HEK293 (cell line): ENCODE measurements around the gene SF3A1.

Experiments
- CTCF ChIA-PET: fragments of 350-600 bp; formaldehyde crosslinking; extraction: SDS; loops from one replicate; lab custom pipeline; 2021; ENCODE audit warnings: antibody characterized with exemption; lab: Yijun Ruan, JAX
- POLR2A ChIA-PET: fragments of 300-600 bp; formaldehyde crosslinking; extraction: SDS; loops from one replicate; lab custom pipeline; 2020; ENCODE audit warnings: antibody characterized with exemption, inconsistent platforms; lab: Yijun Ruan, JAX
- H3K27ac ChIP-seq: fragments of 200-500 bp; sonication (Bioruptor generic); 2 replicates; pipeline ENCODE4 v1.5.1; 2014; ENCODE audit warnings: low read depth, low read length, control low read depth, inconsistent platforms; ENCODE audit errors: extremely low read depth
- H3K36me3 ChIP-seq, 2 experiments: fragments of 200-500 bp in 1 of 2; sonication (Bioruptor generic) in 1 of 2; 1 replicate in 1 of 2; 2 replicates in 1 of 2; pipeline ENCODE4 v1.5.1; 2014 to 2017; ENCODE audit warnings: inconsistent platforms in 2 of 2, low read length in 2 of 2; ENCODE audit not compliant: control insufficient read depth in 2 of 2, insufficient read depth in 1 of 2
- H3K4me1 ChIP-seq: fragments of 200-500 bp; sonication (Bioruptor generic); 2 replicates; pipeline ENCODE4 v1.5.1; 2014; ENCODE audit warnings: mild to moderate bottlenecking, low read length, inconsistent platforms; ENCODE audit not compliant: control insufficient read depth, insufficient read depth
- H3K4me3 ChIP-seq: 2 replicates; pipeline ENCODE4 v1.5.1; 2011; ENCODE audit warnings: low read depth, mild to moderate bottlenecking, control low read depth, low read length, moderate library complexity
- H3K9me3 ChIP-seq: fragments of 200-500 bp; sonication (Bioruptor generic); 2 replicates; pipeline ENCODE4 v1.5.1; 2014; ENCODE audit warnings: low read depth, low read length, inconsistent platforms; ENCODE audit not compliant: control insufficient read depth, insufficient read depth
- HIC1 ChIP-seq: fragments of 450-650 bp; formaldehyde crosslinking; IDR thresholded peaks from 2 replicates; pipeline ENCODE4 v1.5.1; 2016; ENCODE audit warnings: missing biosample characterization, missing genetic modification characterization
- HOXA7 ChIP-seq: sonication (generic); formaldehyde crosslinking; IDR thresholded peaks from 2 replicates; pipeline ENCODE4 v1.8.1; 2022; ENCODE audit warnings: missing genetic modification reagents, borderline replicate concordance
- KLF1 ChIP-seq: fragments of 450-650 bp; formaldehyde crosslinking; IDR thresholded peaks from 2 replicates; pipeline ENCODE4 v1.5.1; 2016; ENCODE audit warnings: missing biosample characterization, missing genetic modification characterization
- MYNN ChIP-seq: fragments of 450-650 bp; formaldehyde crosslinking; IDR thresholded peaks from 2 replicates; pipeline ENCODE4 v1.5.1; 2016; ENCODE audit warnings: missing biosample characterization, missing genetic modification characterization, borderline replicate concordance
- SCRT1 ChIP-seq: fragments of 450-650 bp; formaldehyde crosslinking; IDR thresholded peaks from 2 replicates; pipeline ENCODE4 v1.5.1; 2016; ENCODE audit warnings: missing biosample characterization, missing genetic modification characterization, borderline replicate concordance
- TCF7L2 ChIP-seq: IDR thresholded peaks from 2 replicates; pipeline ENCODE4 v1.6.1; 2011; ENCODE audit warnings: low read depth, mild to moderate bottlenecking, inconsistent platforms, low read length, moderate library complexity, borderline replicate concordance
- ZBTB44 ChIP-seq: fragments of 450-650 bp; IDR thresholded peaks from 2 replicates; pipeline ENCODE4 v1.5.1; 2018; ENCODE audit warnings: missing biosample characterization, mild to moderate bottlenecking, missing genetic modification characterization
- ZBTB8A ChIP-seq: fragments of 450-650 bp; formaldehyde crosslinking; IDR thresholded peaks from 2 replicates; pipeline ENCODE4 v1.5.1; 2016; ENCODE audit warnings: missing biosample characterization, missing genetic modification characterization
- ZFP37 ChIP-seq: fragments of 450-650 bp; formaldehyde crosslinking; IDR thresholded peaks from 2 replicates; pipeline ENCODE4 v1.5.1; 2016; ENCODE audit warnings: missing biosample characterization, missing genetic modification characterization
- ZIC2 ChIP-seq: fragments of 450-650 bp; formaldehyde crosslinking; IDR thresholded peaks from 2 replicates; pipeline ENCODE4 v1.5.1; 2016; ENCODE audit warnings: missing biosample characterization, missing genetic modification characterization
- ZNF121 ChIP-seq: fragments of 450-650 bp; formaldehyde crosslinking; IDR thresholded peaks from 2 replicates; pipeline ENCODE4 v1.5.1; 2016; ENCODE audit warnings: missing biosample characterization, missing genetic modification characterization
- ZNF175 ChIP-seq: fragments of 450-650 bp; formaldehyde crosslinking; IDR thresholded peaks from 2 replicates; pipeline ENCODE4 v1.5.1; 2016; ENCODE audit warnings: missing biosample characterization, missing genetic modification characterization
- ZNF211 ChIP-seq: fragments of 450-650 bp; formaldehyde crosslinking; IDR thresholded peaks from 2 replicates; pipeline ENCODE4 v1.5.1; 2016; ENCODE audit warnings: low read depth, missing biosample characterization, missing genetic modification characterization
- ZNF214 ChIP-seq: fragments of 450-650 bp; formaldehyde crosslinking; IDR thresholded peaks from 2 replicates; pipeline ENCODE4 v1.5.1; 2017; ENCODE audit warnings: missing biosample characterization, mild to moderate bottlenecking, missing genetic modification characterization, borderline replicate concordance
- ZNF248 ChIP-seq: fragments of 450-650 bp; formaldehyde crosslinking; IDR thresholded peaks from 2 replicates; pipeline ENCODE4 v1.5.1; 2017; ENCODE audit warnings: missing biosample characterization, missing genetic modification characterization
- ZNF302 ChIP-seq: fragments of 450-650 bp; formaldehyde crosslinking; IDR thresholded peaks from 2 replicates; pipeline ENCODE4 v1.5.1; 2016; ENCODE audit warnings: missing biosample characterization, missing genetic modification characterization, low read depth
- ZNF341 ChIP-seq: fragments of 450-650 bp; formaldehyde crosslinking; IDR thresholded peaks from 2 replicates; pipeline ENCODE4; 2016; ENCODE audit warnings: low read depth, missing biosample characterization, missing genetic modification characterization
- ZNF350 ChIP-seq: fragments of 450-650 bp; formaldehyde crosslinking; IDR thresholded peaks from 2 replicates; pipeline ENCODE4 v1.5.0; 2017; ENCODE audit warnings: missing biosample characterization, mild to moderate bottlenecking, missing genetic modification characterization
- ZNF394 ChIP-seq: fragments of 450-650 bp; formaldehyde crosslinking; IDR thresholded peaks from 2 replicates; pipeline ENCODE4 v1.5.1; 2016; ENCODE audit warnings: missing biosample characterization, missing genetic modification characterization, mild to moderate bottlenecking, moderate library complexity, borderline replicate concordance
- ZNF404 ChIP-seq: fragments of 450-650 bp; formaldehyde crosslinking; IDR thresholded peaks from 2 replicates; pipeline ENCODE4 v1.5.1; 2017; ENCODE audit warnings: missing biosample characterization, missing genetic modification characterization
- ZNF48 ChIP-seq: fragments of 450-650 bp; formaldehyde crosslinking; IDR thresholded peaks from 2 replicates; pipeline ENCODE4 v1.5.1; 2016; ENCODE audit warnings: missing biosample characterization, missing genetic modification characterization
- ZNF513 ChIP-seq: fragments of 450-650 bp; IDR thresholded peaks from 2 replicates; pipeline ENCODE4 v1.5.1; 2018; ENCODE audit warnings: missing biosample characterization, missing genetic modification characterization
- ZNF555 ChIP-seq: fragments of 450-650 bp; formaldehyde crosslinking; conservative IDR thresholded peaks from 2 replicates; pipeline ENCODE4 v1.5.1; 2017; ENCODE audit warnings: missing biosample characterization, mild to moderate bottlenecking, missing genetic modification characterization, inconsistent platforms
- ZNF585B ChIP-seq: fragments of 450-650 bp; formaldehyde crosslinking; IDR thresholded peaks from 2 replicates; pipeline ENCODE4 v1.5.1; 2016; ENCODE audit warnings: missing biosample characterization, missing genetic modification characterization
- ZNF623 ChIP-seq: fragments of 450-650 bp; formaldehyde crosslinking; IDR thresholded peaks from 2 replicates; pipeline ENCODE4 v1.5.1; 2016; ENCODE audit warnings: missing biosample characterization, missing genetic modification characterization
- ZNF670 ChIP-seq: fragments of 450-650 bp; formaldehyde crosslinking; IDR thresholded peaks from 2 replicates; pipeline ENCODE4 v1.5.1; 2016; ENCODE audit warnings: missing biosample characterization, missing genetic modification characterization, low read depth
- ZNF677 ChIP-seq: fragments of 450-650 bp; IDR thresholded peaks from 2 replicates; pipeline ENCODE4 v1.5.0; 2018; ENCODE audit warnings: missing biosample characterization, mild to moderate bottlenecking, missing genetic modification characterization, moderate library complexity
- ZNF692 ChIP-seq: fragments of 450-650 bp; formaldehyde crosslinking; IDR thresholded peaks from 2 replicates; pipeline ENCODE4 v1.5.1; 2016; ENCODE audit warnings: missing biosample characterization, missing genetic modification characterization
- ZNF747 ChIP-seq: fragments of 450-650 bp; formaldehyde crosslinking; IDR thresholded peaks from 2 replicates; pipeline ENCODE4 v1.5.1; 2016; ENCODE audit warnings: missing biosample characterization, missing genetic modification characterization
- ZNF791 ChIP-seq: fragments of 450-650 bp; formaldehyde crosslinking; IDR thresholded peaks from 2 replicates; pipeline ENCODE4 v1.5.1; 2016; ENCODE audit warnings: missing biosample characterization, missing genetic modification characterization

The SF3A1 gene

GRCh38 chr22:30340911-30341685, 15.6 kb downstream of the SF3A1 start:
- H3K4me3 ChIP-seq, result no peak overlapping the region
- CTCF ChIA-PET, result interaction anchor here (0.9 kb wide), 1 partner anchor 48 kb away, joined by 3 read pairs; no protein-coding TSS in a partner anchor
- H3K36me3 ChIP-seq, result peaks cover 72 to 100% of the 10 kb centered on the region in 2 experiments
- TF ChIP-seq MYNN (tag by site-specific recombination) (no peak), SCRT1 (tag by site-specific recombination) (no peak), HOXA7 (CRISPR knock-in tag) (no peak), KLF1 (tag by site-specific recombination) (no peak), ZNF211 (no peak), ZNF692 (no peak), ZNF555 (tag by site-specific recombination) (no peak), ZNF623 (no peak), ZIC2 (tag by site-specific recombination) (no peak), ZNF747 (tag by site-specific recombination) (no peak), ZNF341 (tag by site-specific recombination) (no peak), TCF7L2 (no peak)
- POLR2A ChIA-PET, result interaction anchor here (1.0 to 2.8 kb wide), 3 partner anchors 9 to 15 kb away, joined by 4 to 15 read pairs (median 12); partner anchors contain the start of genes CCDC157, SF3A1 and TBC1D10A
- no peaks in the 10 kb centered on the region for H3K4me1 ChIP-seq
- no peaks in the 10 kb centered on the region for H3K9me3 ChIP-seq
- no peak overlapping the region for H3K27ac ChIP-seq

GRCh38 chr22:30338802-30339201, 17.9 kb downstream of the SF3A1 start:
- Histone ChIP-seq H3K4me3 (no peak overlapping the region), H3K9me3 (no peaks in the 10 kb centered on the region), H3K4me1 (no peaks in the 10 kb centered on the region), H3K27ac (no peak overlapping the region), H3K36me3 (peaks cover 73 to 100% of the 10 kb centered on the region in 2 experiments)
- ChIA-PET CTCF (no interaction called here), POLR2A (interaction anchor here (0.8 to 1.2 kb wide), 2 partner anchors 12 to 18 kb away, joined by 3 to 5 read pairs; partner anchors contain the start of genes CCDC157, SF3A1 and TBC1D10A)
- TF ChIP-seq ZBTB44 (tag by site-specific recombination) (no peak), HIC1 (tag by site-specific recombination) (no peak), ZNF394 (tag by site-specific recombination) (no peak), ZNF513 (tag by site-specific recombination) (no peak), ZNF404 (tag by site-specific recombination) (no peak), ZFP37 (tag by site-specific recombination) (no peak), ZNF791 (no peak), ZNF302 (tag by site-specific recombination) (no peak), ZNF214 (no peak), ZNF121 (no peak), ZNF175 (tag by site-specific recombination) (no peak), ZNF677 (tag by site-specific recombination) (no peak), ZNF585B (no peak), ZNF48 (tag by site-specific recombination) (no peak), ZNF248 (no peak), ZNF350 (tag by site-specific recombination) (no peak), ZNF670 (tag by site-specific recombination) (no peak), ZBTB8A (tag by site-specific recombination) (no peak)
